DMS153 treated with DMSO at 0.1 percent for 48 hours (cell line): ENCODE data around the gene NOTCH4.

ENCODE experiments used
- DNase-seq: peaks from one replicate; lab custom pipeline; 2025; ENCODE audit not compliant: unreplicated experiment; lab: John Stamatoyannopoulos, UW

The NOTCH4 gene

GRCh38 chr6:32147401-32148132 lies 76.3 kb downstream of the NOTCH4 start:
- DNase-seq, result no peak

- DNase-seq, result no peak
These were observed 77.2 kb downstream of the NOTCH4 start for GRCh38 chr6:32146687-32147086.

DNA sequence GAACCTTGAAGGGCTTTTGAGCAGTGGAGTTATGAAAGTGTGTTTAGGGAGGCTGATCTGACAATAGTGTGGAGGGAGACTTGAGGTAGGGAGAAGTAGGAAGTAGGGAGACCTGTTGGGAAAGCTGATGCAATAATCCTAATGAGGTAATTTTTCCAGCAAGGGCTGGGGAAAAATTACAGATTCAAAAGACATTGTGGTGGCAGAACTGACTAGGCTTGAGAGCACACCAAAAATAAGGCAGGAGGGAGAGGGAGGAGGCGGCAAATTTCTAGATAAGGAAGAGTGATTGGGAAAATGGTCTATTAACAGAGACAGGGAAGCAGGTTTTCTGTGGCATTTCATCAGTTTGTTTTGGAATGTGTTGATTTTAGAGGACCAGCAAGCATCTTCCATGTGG lies 77.6 kb downstream of the NOTCH4 start:
- DNase-seq, result no peak
